HepG2 (cell line): ENCODE measurements around the gene NGEF. TPM values are rescaled to one million over a fixed set of nuclear protein-coding genes. Genes with fewer than 3 reads are reported as not detected.
A peak's percentile ranks its signal among the peaks of the same experiment; 100 is the strongest.

ENCODE experiments used
- AGO2 ChIP-seq: fragments of 200-400 bp; formaldehyde crosslinking; optimal IDR thresholded peaks from 2 replicates; pipeline ENCODE3; 2017; ENCODE audit warnings: mild to moderate bottlenecking, low read depth, low read length, moderate library complexity
- AHR ChIP-seq: IDR thresholded peaks from 2 replicates; pipeline ENCODE4 v1.6.1; 2018; ENCODE audit warnings: missing genetic modification reagents, missing compliant biosample characterization
- CHCHD3 ChIP-seq: sonication (generic); formaldehyde crosslinking; IDR thresholded peaks from 2 replicates; pipeline ENCODE4 v1.8.0; 2022; ENCODE audit warnings: mild to moderate bottlenecking, missing genetic modification reagents, moderate library complexity
- HMGA1 ChIP-seq: sonication (generic); formaldehyde crosslinking; conservative IDR thresholded peaks from 2 replicates; pipeline ENCODE4 v1.4.0; 2020; ENCODE audit warnings: missing genetic modification reagents
- IKZF4 ChIP-seq: sonication (generic); formaldehyde crosslinking; IDR thresholded peaks from 2 replicates; pipeline ENCODE4 v1.5.1; 2020; ENCODE audit warnings: borderline replicate concordance, mild to moderate bottlenecking, low read depth, missing genetic modification reagents; ENCODE audit errors: not compliant biosample characterization
- MIXL1 ChIP-seq: IDR thresholded peaks from 2 replicates; pipeline ENCODE4 v1.6.1; 2016
- MYPOP ChIP-seq: sonication (generic); formaldehyde crosslinking; IDR thresholded peaks from 2 replicates; pipeline ENCODE4 v1.8.1; 2023; ENCODE audit warnings: mild to moderate bottlenecking, moderate library complexity, missing genetic modification reagents
- RBFOX2 ChIP-seq: fragments of 200-400 bp; formaldehyde crosslinking; IDR thresholded peaks from 2 replicates; pipeline ENCODE4 v1.6.1; 2017; ENCODE audit warnings: low read depth, mild to moderate bottlenecking, low read length
- SMAD9 ChIP-seq: sonication (generic); formaldehyde crosslinking; IDR thresholded peaks from 2 replicates; pipeline ENCODE4 v1.5.1; 2020; ENCODE audit warnings: mild to moderate bottlenecking, missing genetic modification reagents
- SMC3 ChIP-seq: IDR thresholded peaks from 2 replicates; pipeline ENCODE4 v1.6.1; 2011; ENCODE audit warnings: low read length, improper control_type of control experiment
- SRSF4 ChIP-seq: fragments of 200-400 bp; formaldehyde crosslinking; IDR thresholded peaks from one replicate; pipeline ENCODE4 v1.6.1; 2018; ENCODE audit warnings: mild to moderate bottlenecking, low read depth, low read length, moderate library complexity; ENCODE audit not compliant: poor library complexity, severe bottlenecking
- SSRP1 ChIP-seq: IDR thresholded peaks from 2 replicates; pipeline ENCODE4 v1.6.1; 2016; ENCODE audit warnings: control low read depth
- SUZ12 ChIP-seq: fragments of 150-350 bp; IDR thresholded peaks from 2 replicates; pipeline ENCODE4 v1.6.1; 2014; ENCODE audit warnings: low read depth, low read length
- WIZ ChIP-seq: sonication (generic); formaldehyde crosslinking; IDR thresholded peaks from 2 replicates; pipeline ENCODE4 v1.5.1; 2020; ENCODE audit warnings: mild to moderate bottlenecking, missing genetic modification reagents
- ZBTB2 ChIP-seq: sonication (generic); formaldehyde crosslinking; IDR thresholded peaks from 2 replicates; pipeline ENCODE4 v1.8.0; 2022; ENCODE audit warnings: low read depth, missing genetic modification reagents
- ZBTB20 ChIP-seq: sonication (generic); formaldehyde crosslinking; IDR thresholded peaks from 2 replicates; pipeline ENCODE4 v1.8.1; 2023; ENCODE audit warnings: missing genetic modification reagents, low read depth, mild to moderate bottlenecking, borderline replicate concordance
- ZBTB34 ChIP-seq: sonication (generic); formaldehyde crosslinking; IDR thresholded peaks from 2 replicates; pipeline ENCODE4 v1.8.0; 2022; ENCODE audit warnings: mild to moderate bottlenecking, missing genetic modification reagents
- ZNF10 ChIP-seq: sonication (generic); formaldehyde crosslinking; IDR thresholded peaks from 2 replicates; pipeline ENCODE4 v1.4.0; 2020; ENCODE audit warnings: mild to moderate bottlenecking, low read depth, missing genetic modification reagents, borderline replicate concordance
- ZNF18 ChIP-seq: sonication (generic); formaldehyde crosslinking; IDR thresholded peaks from 2 replicates; pipeline ENCODE4 v1.8.0; 2022; ENCODE audit warnings: mild to moderate bottlenecking, missing genetic modification reagents; ENCODE audit not compliant: insufficient replicate concordance
- ZNF687 ChIP-seq: sonication (generic); formaldehyde crosslinking; IDR thresholded peaks from 2 replicates; pipeline ENCODE4 v1.5.1; 2020; ENCODE audit warnings: mild to moderate bottlenecking, missing genetic modification reagents, moderate library complexity
- ZNF850 ChIP-seq: sonication (generic); formaldehyde crosslinking; conservative IDR thresholded peaks from 2 replicates; pipeline ENCODE4 v1.9.0; 2021; ENCODE audit warnings: mild to moderate bottlenecking, missing genetic modification reagents
- polyA plus RNA-seq, 8 experiments: library from polyadenylated mRNA; depleted of rRNA in 3 of 8; stranded (reverse) in 7 of 8; unstranded in 1 of 8; fragments of >200 nt; fragmentation: Illumina TruSeq in 4 of 8; extraction: Trizol in 4 of 8; gene quantifications; 2 replicates each; pipeline versions ENCODE4 v1.2.1 to v1.2.3, GENCODE V29; 2011 to 2016; ENCODE audit warnings: low read depth in 4 of 8, missing spikeins in 1 of 8, mixed read lengths in 1 of 8; ENCODE audit not compliant: insufficient read depth in 1 of 8
- total RNA-seq, 5 experiments: library from RNA; depleted of rRNA; stranded (reverse); fragments of >200 nt; fragmentation: Illumina TruSeq; extraction: Trizol; gene quantifications; 2 replicates each; pipeline ENCODE4 v1.2.3, GENCODE V29; 2016; ENCODE audit warnings: low read depth in 1 of 5

NGEF gene
- total and polyA plus RNA-seq, 2 of the 13 experiments (the other 11 are each of a cell fraction or from before 2014, with no cell fraction given) = 14.4 to 36.9 TPM

DNA sequence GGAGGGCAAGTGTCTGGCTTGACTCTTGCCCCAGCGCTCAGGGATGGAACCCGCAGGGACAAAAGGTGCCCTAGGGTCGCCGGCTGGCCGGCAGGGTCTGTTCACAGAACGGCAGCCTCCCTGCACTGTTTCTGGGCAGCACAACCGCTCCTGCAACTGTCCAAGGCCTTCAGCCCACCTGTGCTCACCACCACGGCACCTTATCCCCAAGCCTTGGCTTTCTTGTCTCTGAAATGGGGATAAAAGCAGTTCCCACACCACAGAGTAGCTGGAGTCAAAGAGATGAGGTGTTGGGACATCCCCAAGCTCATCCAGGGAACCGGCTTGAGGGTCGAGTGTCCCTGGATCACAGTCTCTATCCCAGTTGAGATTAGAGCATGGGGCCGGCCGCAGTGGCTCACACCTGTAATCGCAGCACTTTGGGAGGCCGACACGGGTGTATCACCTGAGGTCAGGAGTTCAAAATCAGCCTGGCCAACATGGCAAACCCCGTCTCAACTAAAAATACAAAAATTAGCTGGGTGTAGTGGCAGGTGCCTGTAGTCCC, 138.3 kb downstream of the NGEF start (continued):
- TF ChIP-seq IKZF4 (CRISPR knock-in tag) (no peak), ZBTB2 (no peak), CHCHD3 (no peak), SMC3 (no peak), AGO2 (peak; percentile 73), ZNF18 (CRISPR knock-in tag) (no peak), SUZ12 (no peak), AHR (CRISPR knock-in tag) (no peak), MYPOP (CRISPR knock-in tag) (no peak), HMGA1 (CRISPR knock-in tag) (no peak), ZBTB34 (CRISPR knock-in tag) (no peak), RBFOX2 (no peak; the same call in 1 of the 2 replicates), MIXL1 (CRISPR knock-in tag) (no peak), ZNF10 (CRISPR knock-in tag) (no peak), SMAD9 (no peak), SSRP1 (CRISPR knock-in tag) (no peak), ZNF687 (CRISPR knock-in tag) (peak; percentile 36; the same call in 1 of the 2 replicates), WIZ (CRISPR knock-in tag) (no peak), ZNF850 (CRISPR knock-in tag) (no peak), ZBTB20 (CRISPR knock-in tag) (0 out of 2 replicates have a peak, but pooled peaks have one; percentile 3), SRSF4 (no peak)
